GM12873 (cell line): ENCODE data around the gene DMRTC2.

Experiments used
- CTCF ChIP-seq: IDR thresholded peaks from 2 replicates; pipeline ENCODE4 v1.5.1; 2012; ENCODE audit warnings: low read depth, mild to moderate bottlenecking, moderate library complexity, low read length, control low read depth; ENCODE audit not compliant: insufficient read depth; ENCODE audit errors: missing control alignments

Gene DMRTC2

GRCh38 chr19:41879670-41880328, 35.0 kb downstream of the DMRTC2 start:
- no peak for TF ChIP-seq CTCF

- TF ChIP-seq CTCF: no peak
Measured at GRCh38 chr19:41880329-41880708, 35.5 kb downstream of the DMRTC2 start.

GRCh38 chr19:41882568-41883462, 38.0 kb downstream of the DMRTC2 start, which contains the start of gene ARHGEF1:
ARHGEF1 (plus strand) TSS chr19:41883184; CDS start chr19:41888083, 4,899 bp downstream.
- TF ChIP-seq CTCF: no peak

GRCh38 chr19:41883463-41883820, 38.6 kb downstream of the DMRTC2 start:
- no peak for TF ChIP-seq CTCF

DNA sequence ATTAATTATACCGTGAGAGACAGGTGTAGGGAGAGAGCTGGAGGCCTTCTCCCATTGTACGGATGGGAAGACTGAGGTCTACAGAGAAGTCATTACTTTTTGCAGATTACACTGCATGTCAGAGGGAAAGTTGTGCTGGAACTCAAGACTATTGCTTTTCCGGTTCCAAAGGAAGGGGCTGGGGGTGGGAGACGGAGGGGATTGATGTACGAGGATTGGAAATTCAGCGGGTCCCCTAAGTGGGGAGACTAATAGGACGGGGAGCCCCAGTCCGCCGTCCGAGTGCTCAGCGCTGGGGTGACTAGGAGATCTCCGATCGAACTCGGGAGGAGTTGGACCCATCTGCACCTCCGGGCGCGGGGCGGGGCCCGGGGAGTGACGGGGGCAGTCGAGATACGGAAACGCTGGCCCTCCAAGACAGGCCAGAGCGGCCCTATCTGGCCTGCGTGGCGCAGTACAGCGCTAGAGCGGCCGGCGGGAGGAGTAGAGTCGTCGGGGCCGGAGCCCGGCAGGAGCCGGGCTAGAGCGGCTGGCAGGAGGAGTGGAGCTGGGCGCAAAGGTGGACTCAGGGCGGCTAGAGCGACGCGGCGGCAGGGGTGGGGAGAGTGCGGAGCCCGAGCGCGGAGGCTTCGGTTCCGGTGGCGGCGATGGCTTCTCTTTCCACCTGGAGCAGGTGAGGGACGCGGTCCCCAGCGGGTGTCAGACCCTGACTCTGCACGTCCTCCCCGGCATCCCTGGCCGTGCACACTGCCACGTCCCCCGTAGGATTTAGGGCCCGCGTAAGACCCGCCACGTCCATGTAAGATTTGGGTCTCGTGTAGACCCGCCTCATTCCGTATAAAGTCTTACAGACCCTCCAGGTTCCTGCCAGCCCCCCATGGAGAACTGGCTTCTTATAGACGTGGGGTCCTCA, 39.2 kb downstream of the DMRTC2 start:
- no peak for TF ChIP-seq CTCF

DNA sequence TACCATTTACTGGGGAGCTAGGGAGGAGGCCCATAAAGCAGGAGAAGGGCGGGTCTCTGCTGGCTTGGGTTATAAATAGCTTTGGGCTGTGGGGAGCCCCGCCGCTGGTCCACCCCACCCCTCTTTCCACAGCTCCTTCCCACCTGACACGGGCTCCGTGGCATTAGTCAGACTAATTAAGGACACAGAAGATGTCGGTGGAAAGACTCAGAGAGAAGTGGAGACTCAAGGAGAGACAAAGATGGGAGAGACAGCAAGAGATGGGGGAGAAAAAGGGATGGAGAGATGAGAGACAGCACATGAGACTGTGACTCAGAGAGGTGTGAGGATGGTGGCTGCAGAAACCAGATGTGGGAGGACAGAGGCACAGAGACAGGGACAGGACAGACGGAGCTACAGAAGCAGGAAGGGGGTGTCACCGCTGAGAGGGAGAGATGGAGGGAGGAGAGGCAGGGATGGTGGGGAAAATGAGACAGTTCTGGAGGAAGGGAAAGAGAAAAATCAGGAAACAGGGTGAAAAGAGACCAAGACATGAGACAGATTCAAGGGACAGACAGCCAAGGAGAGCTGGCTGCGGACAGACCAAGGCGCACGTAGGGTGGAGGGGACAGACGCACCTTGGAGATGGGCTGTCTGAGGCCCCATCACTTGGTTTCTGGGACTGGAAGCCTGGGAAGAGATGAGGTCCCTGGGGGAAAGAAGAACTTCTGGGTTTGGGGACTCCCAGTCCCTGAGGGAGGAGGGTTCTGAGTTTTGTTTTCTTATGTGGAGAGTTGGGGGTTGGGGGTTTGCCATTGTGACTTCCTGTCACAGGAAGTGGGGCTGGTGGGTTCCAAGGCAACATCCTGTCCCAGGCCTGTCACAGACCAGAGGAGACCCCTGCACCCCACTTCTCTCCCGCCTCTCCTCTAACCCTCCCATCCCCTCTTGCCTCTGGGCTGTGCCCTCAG, 42.2 kb downstream of the DMRTC2 start:
- no peak for TF ChIP-seq CTCF
